HFFc6 (cell line): ENCODE measurements around the gene THNSL1. TPM values are rescaled to one million over a fixed set of nuclear protein-coding genes. Genes with fewer than 3 reads are reported as not detected.

Experiments used
- DNase-seq: peaks from one replicate; pipeline ENCODE4 v3.0.0-alpha.2; 2018
- H3K27ac Mint-ChIP-seq: 2 replicates; pipeline ENCODE4 v1.8.0; 2020; ENCODE audit warnings: mild to moderate bottlenecking, mixed read lengths
- H3K27me3 Mint-ChIP-seq: 2 replicates; pipeline ENCODE4 v1.8.0; 2021; ENCODE audit warnings: mild to moderate bottlenecking, moderate library complexity, mixed read lengths; ENCODE audit not compliant: insufficient read depth
- H3K36me3 Mint-ChIP-seq: 2 replicates; pipeline ENCODE4 v1.8.0; 2021; ENCODE audit warnings: low read depth, mixed read lengths
- H3K4me1 Mint-ChIP-seq: 2 replicates; pipeline ENCODE4 v1.8.0; 2020; ENCODE audit warnings: low read depth, mixed read lengths
- H3K4me3 Mint-ChIP-seq: 2 replicates; pipeline ENCODE4 v1.8.0; 2020; ENCODE audit warnings: mild to moderate bottlenecking, moderate library complexity, mixed read lengths
- H3K9me3 Mint-ChIP-seq: 2 replicates; pipeline ENCODE4 v1.8.0; 2020; ENCODE audit warnings: mild to moderate bottlenecking, mixed read lengths
- CTCF ChIP-seq: fragments of 200-600 bp; sonication (generic); IDR thresholded peaks from 2 replicates; pipeline ENCODE4 v1.5.0; 2021; ENCODE audit warnings: antibody characterized with exemption, mild to moderate bottlenecking
- total RNA-seq, 6 experiments: library from RNA; stranded (reverse); fragmentation: NEBNext Ultra II Directional; extraction: Animal tissue kit (Norgen Biotek cat#: 25700); gene quantifications; 2 replicates in 1 of 6; 3 replicates in 5 of 6; pipeline ENCODE4 v1.2.3, GENCODE V29; 2021

The THNSL1 gene
- total RNA-seq, 6 experiments from 2014 or later: 2.8 to 4.4 (median 3.6) TPM

- H3K36me3 Mint-ChIP-seq: peaks cover 3% of the 10 kb centered on the region; the same call in 1 of the 2 replicates
- no peak overlapping the region for H3K27ac Mint-ChIP-seq
- no peaks in the 10 kb centered on the region for H3K9me3 Mint-ChIP-seq
- TF ChIP-seq CTCF: no peak
- peaks cover 1% of the 10 kb centered on the region; the same call in 1 of the 2 replicates for H3K27me3 Mint-ChIP-seq
- H3K4me3 Mint-ChIP-seq: no peak overlapping the region
- DNase-seq: no peak
- H3K4me1 Mint-ChIP-seq: peaks cover 14% of the 10 kb centered on the region
Observed at GRCh38 chr10:25072786-25073185, 56.4 kb downstream of the THNSL1 start.

DNA sequence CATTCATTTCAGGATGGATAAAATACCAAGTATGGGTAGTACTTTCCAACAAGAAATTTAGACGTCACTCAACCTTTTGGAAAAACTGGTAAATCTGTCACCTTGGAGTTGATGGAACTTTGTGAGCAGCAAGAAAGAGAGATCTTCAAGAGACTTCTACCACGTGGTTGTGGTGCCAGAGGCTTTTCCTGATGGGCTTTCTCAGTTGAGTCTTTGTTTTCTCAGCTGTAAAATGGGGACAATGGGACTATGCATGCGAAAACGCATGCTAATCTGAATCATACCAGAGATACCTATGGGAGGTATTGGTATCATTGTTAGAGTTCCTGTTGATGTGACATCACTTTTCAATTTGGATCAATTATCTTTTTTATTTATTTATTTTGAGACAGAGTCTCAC is 59.4 kb downstream of the THNSL1 start:
- Mint-ChIP-seq H3K27ac (no peak overlapping the region), H3K36me3 (no peaks in the 10 kb centered on the region), H3K9me3 (no peaks in the 10 kb centered on the region), H3K4me3 (no peak overlapping the region), H3K27me3 (peaks cover 1% of the 10 kb centered on the region; the same call in 1 of the 2 replicates), H3K4me1 (peaks cover 20% of the 10 kb centered on the region)
- no peak for DNase-seq
- no peak for TF ChIP-seq CTCF

Other genes starting within 250 kb of the THNSL1 start
- 10 to 100 TPM; 16.2 to 32.6 (median 29.0) TPM for gene PRTFDC1, start 64.0 kb upstream of the THNSL1 start, total RNA-seq
- gene ENKUR, start 454 bp upstream of the THNSL1 start, total RNA-seq: under 1 TPM in 5 of 6 experiments, not detected in 1; 0.14 to 0.33 (median 0.23) TPM
- not detected for gene GPR158, start 158.4 kb downstream of the THNSL1 start, total RNA-seq